Measurements from ENCODE around the gene MRC1. TPM values are rescaled to one million over a fixed set of nuclear protein-coding genes. Genes with fewer than 3 reads are reported as not detected.

Gene MRC1
- total and polyA plus RNA-seq, 2 of the 8 experiments (the other 6 are each of a cell fraction or from before 2014, with no cell fraction given) = 0.03 to 0.06 TPM

DNA sequence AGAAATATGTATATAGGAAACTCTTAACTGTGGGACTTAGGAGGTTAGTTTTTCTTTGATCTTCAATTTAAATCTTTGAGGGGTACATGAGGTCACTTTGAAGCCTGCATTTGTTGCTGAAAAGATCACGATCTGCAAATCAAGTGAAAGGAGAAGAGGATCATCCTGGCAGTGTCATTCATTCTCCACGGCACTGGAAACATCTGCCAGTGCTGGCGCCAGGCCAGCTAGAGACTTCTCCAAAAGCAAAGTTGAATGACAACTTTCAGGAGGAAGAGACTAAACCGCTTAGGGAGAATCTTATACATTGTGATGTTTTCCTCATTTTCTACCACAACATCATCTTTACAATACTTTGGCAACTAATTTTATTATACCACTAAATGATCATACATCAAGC is 42.5 kb downstream of the MRC1 start:
- H3K36me3 ChIP-seq (ENCODE audit: control insufficient read depth in 2 of 4, insufficient read depth in 4 of 4, low read length in 3 of 4) = no peaks in the 10 kb centered on the region
- H3K79me2 ChIP-seq (ENCODE audit: control insufficient read depth in 1 of 2, insufficient read depth in 2 of 2, low read length in 2 of 2) = no peaks in the 10 kb centered on the region
- ChIA-PET POLR2A (ENCODE audit: partially characterized antibody) (no interaction called here), CTCF (ENCODE audit: partially characterized antibody) (interaction anchor here (0.7 to 1.6 kb wide), 4 partner anchors 59 to 618 kb away, joined by 3 to 5 read pairs (median 4); no protein-coding TSS in a partner anchor)
- H2BK15ac ChIP-seq (ENCODE audit: low read length) = no peak overlapping the region
- no peak overlapping the region for H3K4me3 ChIP-seq (ENCODE audit: extremely low read depth in 1 of 4, insufficient read depth in 2 of 4, low read depth in 3 of 4, low read length in 4 of 4)
- TF ChIP-seq SP4 (IDR thresholded peaks at IDR 0.05; ENCODE audit: low read length) (no peak), RNF2 (IDR thresholded peaks at IDR 0.05; ENCODE audit: borderline replicate concordance, low read depth, low read length, missing control alignments, poor library complexity, severe bottlenecking) (no peak), CHD2 (IDR thresholded peaks at IDR 0.05; ENCODE audit: low read length) (no peak), SIRT6 (IDR thresholded peaks at IDR 0.05; ENCODE audit: low read length) (no peak), PHF8 (conservative IDR thresholded peaks at IDR 0.05; ENCODE audit: low read depth, low read length) (no peak)
- TF ChIP-seq, protein P1, sequence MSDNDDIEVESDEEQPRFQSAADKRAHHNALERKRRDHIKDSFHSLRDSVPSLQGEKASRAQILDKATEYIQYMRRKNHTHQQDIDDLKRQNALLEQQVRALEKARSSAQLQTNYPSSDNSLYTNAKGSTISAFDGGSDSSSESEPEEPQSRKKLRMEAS (IDR thresholded peaks at IDR 0.05) = no peak
- TF ChIP-seq, protein P2, sequence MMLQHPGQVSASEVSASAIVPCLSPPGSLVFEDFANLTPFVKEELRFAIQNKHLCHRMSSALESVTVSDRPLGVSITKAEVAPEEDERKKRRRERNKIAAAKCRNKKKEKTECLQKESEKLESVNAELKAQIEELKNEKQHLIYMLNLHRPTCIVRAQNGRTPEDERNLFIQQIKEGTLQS (IDR thresholded peaks at IDR 0.05; ENCODE audit: insufficient read depth, low read depth, low read length) = no peak
- peaks cover 0 to 4% (median 2%) of the 10 kb centered on the region in 4 experiments; a peak in 3 of 7 replicates for H3K4me1 ChIP-seq (replicated peaks in 1 of 4; ENCODE audit: control insufficient read depth in 3 of 4, insufficient read depth in 4 of 4, low read length in 3 of 4)
- H3K79me1 ChIP-seq (ENCODE audit: low read depth, low read length) = no peaks in the 10 kb centered on the region
- H3K9me3 ChIP-seq (ENCODE audit: insufficient read depth in 2 of 2, low read depth in 1 of 2, low read length in 1 of 2) = no peaks in the 10 kb centered on the region; a peak in 1 of 4 replicates
- no peaks in the 10 kb centered on the region for H4K20me1 ChIP-seq (replicated peaks in 1 of 2; ENCODE audit: control insufficient read depth in 1 of 2, insufficient read depth in 2 of 2, low read length in 2 of 2)
- no peak overlapping the region for H2AFZ ChIP-seq (ENCODE audit: low read length)
- WGBS, 2 experiments (ENCODE audit: extremely low coverage in 1 of 2, insufficient coverage in 1 of 2, insufficient read length in 1 of 2, insufficient replicate concordance in 2 of 2, low coverage in 1 of 2, low lambda C conversion rate in 2 of 2, missing lambda C conversion rate in 1 of 2) = 62% methylated on average over 4 of the region's 4 CpGs; no CpG with 5 or more reads in 1 of the 2 experiments
- H3K23me2 ChIP-seq (ENCODE audit: low read depth, low read length) = no peaks in the 10 kb centered on the region
- no peak overlapping the region for H4K5ac ChIP-seq (ENCODE audit: insufficient read length, low read depth, low read length)
- no peak overlapping the region for H2BK5ac ChIP-seq (ENCODE audit: low read depth, low read length)
- H2BK120ac ChIP-seq (replicated peaks; ENCODE audit: low read depth, low read length) = no peak overlapping the region
- no peak overlapping the region for H2BK20ac ChIP-seq (ENCODE audit: low read length)
- no peak overlapping the region for H3K56ac ChIP-seq (replicated peaks; ENCODE audit: insufficient read length, low read depth, low read length)
- no peak overlapping the region for H3K4ac ChIP-seq (replicated peaks; ENCODE audit: insufficient read length, low read depth, low read length)
- no peak overlapping the region for H3K4me2 ChIP-seq (ENCODE audit: insufficient read depth in 1 of 2, low read depth in 2 of 2, low read length in 2 of 2)
- no peak for FAIRE-seq
- no peak overlapping the region for H2BK12ac ChIP-seq (ENCODE audit: low read depth, low read length)
- no peak overlapping the region for H3K18ac ChIP-seq (ENCODE audit: extremely low read depth, low read length)
- H3K27me3 ChIP-seq (replicated peaks in 1 of 4; ENCODE audit: control insufficient read depth in 3 of 4, extremely low read depth in 1 of 4, insufficient read depth in 3 of 4, low read length in 3 of 4) = no peaks in the 10 kb centered on the region
- no peak overlapping the region for H3K9ac ChIP-seq (replicated peaks in 1 of 4; ENCODE audit: extremely low read depth in 1 of 4, low read depth in 3 of 4, low read length in 3 of 4)
- no peak for DNase-seq (ENCODE audit: low read depth in 1 of 2, low spot score in 2 of 2)
- no peak overlapping the region for H3K14ac ChIP-seq (ENCODE audit: insufficient read length)
- no peak overlapping the region for H3K23ac ChIP-seq (ENCODE audit: insufficient read length)
- H4K8ac ChIP-seq (ENCODE audit: extremely low read depth, insufficient read depth, low read length) = no peak overlapping the region
- H3K27ac ChIP-seq (ENCODE audit: low read depth, low read length) = no peak overlapping the region
- H4K91ac ChIP-seq (replicated peaks; ENCODE audit: insufficient read length, low read length) = no peak overlapping the region
- no peak overlapping the region for H2AK5ac ChIP-seq (ENCODE audit: low read depth, low read length)
